22Rv1 (cell line): ENCODE data around the gene ALOX15B.

Source experiments
- H3K27ac ChIP-seq: fragments of 450-650 bp; 2 replicates; pipeline ENCODE4 v1.5.1; 2017
- CTCF ChIP-seq: fragments of 450-650 bp; IDR thresholded peaks from 2 replicates; pipeline ENCODE4 v1.5.1; 2017; ENCODE audit warnings: mild to moderate bottlenecking
- ZFX ChIP-seq: fragments of 450-650 bp; IDR thresholded peaks from 2 replicates; pipeline ENCODE4 v1.6.1; 2017; ENCODE audit warnings: antibody characterized with exemption, borderline replicate concordance

The ALOX15B gene

GRCh38 chr17:8052256-8053252, 13.7 kb downstream of the ALOX15B start:
- no peak for TF ChIP-seq CTCF
- no peak for TF ChIP-seq ZFX
- no peak overlapping the region for H3K27ac ChIP-seq

DNA sequence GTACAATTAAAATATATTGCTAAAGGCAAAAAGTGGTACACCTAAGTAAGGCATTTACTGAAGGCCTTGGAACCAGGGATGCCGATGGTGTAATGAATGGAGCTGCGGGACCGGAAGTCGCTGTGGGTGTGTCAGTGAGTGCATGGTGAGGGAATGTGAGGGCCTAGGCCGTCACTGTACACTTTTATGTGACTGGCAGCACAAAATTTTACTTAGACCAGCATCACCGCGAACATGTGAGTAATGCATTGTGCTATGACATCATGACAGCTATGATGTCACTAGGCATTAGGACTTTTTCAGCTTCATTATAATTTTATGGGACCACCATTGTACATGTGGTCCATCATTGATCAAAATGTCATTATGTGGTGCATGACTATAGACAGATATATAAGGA, 14.7 kb downstream of the ALOX15B start:
- H3K27ac ChIP-seq: peak overlapping the region; percentile 100; the same call in 1 of the 2 replicates
- TF ChIP-seq ZFX (no peak), CTCF (no peak)

DNA sequence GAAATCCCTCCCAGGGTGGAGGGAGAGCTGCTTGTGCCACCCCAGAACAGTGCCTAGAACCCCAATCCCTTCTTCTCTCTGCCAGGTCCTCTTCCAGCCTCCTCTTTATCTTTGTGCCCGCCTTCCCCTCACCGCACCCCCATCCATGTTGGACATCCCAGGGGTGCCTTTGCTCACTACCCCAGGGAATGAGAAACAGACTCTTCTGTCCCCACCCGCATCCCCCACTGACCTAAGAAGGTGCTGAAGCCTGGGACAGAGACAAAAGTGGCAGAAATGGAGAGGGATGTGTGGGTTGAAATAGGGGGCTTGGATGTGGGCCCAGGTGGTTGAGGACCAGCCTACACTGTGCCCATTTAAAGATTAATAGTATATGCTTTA, 17.0 kb downstream of the ALOX15B start:
- H3K27ac ChIP-seq: peak overlapping the region; percentile 100
- TF ChIP-seq CTCF (no peak), ZFX (no peak)

GRCh38 chr17:8056232-8056975, 17.5 kb downstream of the ALOX15B start:
- peak overlapping the region; percentile 100 for H3K27ac ChIP-seq
- TF ChIP-seq CTCF (no peak), ZFX (no peak)

DNA sequence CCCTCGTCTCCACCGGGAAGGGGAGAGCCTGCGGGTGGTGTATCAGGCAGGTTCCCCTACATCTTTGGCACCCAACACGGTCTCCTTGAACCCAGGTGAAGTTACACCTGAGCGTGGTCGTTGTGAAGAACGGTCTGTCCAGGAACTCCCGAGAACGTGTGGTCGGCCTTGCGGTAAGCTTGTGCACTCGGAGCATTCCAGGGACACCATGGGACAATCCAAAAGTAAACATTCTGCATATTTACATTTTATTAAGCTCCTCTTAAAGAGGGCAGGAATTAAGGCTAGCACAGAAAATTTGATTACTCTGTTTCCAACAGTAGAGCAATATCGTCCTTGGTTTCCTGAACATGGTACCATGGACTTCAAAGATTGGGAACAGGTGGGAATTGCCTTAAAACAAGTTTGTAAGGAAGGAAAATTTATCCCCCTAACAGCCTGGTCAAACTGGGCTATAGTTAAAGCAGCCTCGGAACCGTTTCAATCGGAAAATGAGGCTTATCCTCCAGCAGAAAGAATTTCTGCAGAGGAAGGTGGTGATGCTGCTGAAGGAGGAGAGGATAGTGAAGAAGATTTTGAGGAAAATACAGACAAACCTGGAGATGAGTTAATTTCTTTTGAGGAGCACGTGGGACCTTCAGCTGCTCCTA, 18.2 kb downstream of the ALOX15B start:
- peak overlapping the region; percentile 100 for H3K27ac ChIP-seq
- TF ChIP-seq ZFX (no peak), CTCF (no peak)

- peak overlapping the region; percentile 100 for H3K27ac ChIP-seq
- TF ChIP-seq CTCF: peak; percentile 79
- no peak for TF ChIP-seq ZFX
Observed at GRCh38 chr17:8057691-8058114, 18.8 kb downstream of the ALOX15B start.
